IMR-90 (cell line): ENCODE data around the gene COL8A1. TPM values are rescaled to one million over a fixed set of nuclear protein-coding genes. Genes with fewer than 3 reads are reported as not detected.

Experiments used
- ATAC-seq: fragments of 200-7000 bp; cut with Tn5 transposase; 2 replicates; pipeline ENCODE4 v1.9.1; 2020; ENCODE audit warnings: low read depth, mild to moderate bottlenecking, moderate library complexity
- BruUV-seq: library from RNA; stranded (reverse); fragments of 400-500 nt; replicated peaks from 2 replicates; lab custom pipeline; 2021; lab: Mats Ljungman, UMichigan
- CTCF ChIA-PET: fragments of 300-600 bp; formaldehyde crosslinking; extraction: SDS; loops from one replicate; lab custom pipeline; 2021; ENCODE audit warnings: antibody characterized with exemption; lab: Yijun Ruan, JAX
- POLR2A ChIA-PET: fragments of 300-600 bp; sonication (Branson Sonifier 250); formaldehyde crosslinking; loops from one replicate; lab custom pipeline; 2022; ENCODE audit warnings: antibody characterized with exemption; ENCODE audit not compliant: unreplicated experiment; lab: Charles Lee
- DNase-seq: peaks from one replicate; pipeline ENCODE4 v3.0.0; 2013
- H2AFZ ChIP-seq: replicated peaks from 2 replicates; pipeline ENCODE3; 2013; ENCODE audit warnings: low read length, mild to moderate bottlenecking; ENCODE audit not compliant: poor library complexity
- H2AK5ac ChIP-seq: 2 replicates; pipeline ENCODE4 v1.6.1; 2013; ENCODE audit warnings: low read depth, low read length, inconsistent platforms
- H2AK9ac ChIP-seq: replicated peaks from 2 replicates; pipeline ENCODE3; 2013; ENCODE audit warnings: mild to moderate bottlenecking, low read depth, low read length, moderate library complexity; ENCODE audit not compliant: poor library complexity
- H2BK120ac ChIP-seq: 2 replicates; pipeline ENCODE4 v1.6.1; 2013; ENCODE audit warnings: low read depth, low read length, inconsistent platforms
- H2BK15ac ChIP-seq: 3 replicates; pipeline ENCODE4 v1.6.1; 2013; ENCODE audit warnings: low read depth, low read length, inconsistent platforms
- H2BK20ac ChIP-seq: 2 replicates; pipeline ENCODE4 v1.6.1; 2013; ENCODE audit warnings: low read depth, mild to moderate bottlenecking, inconsistent platforms, low read length, moderate library complexity
- H2BK5ac ChIP-seq: 2 replicates; pipeline ENCODE4 v1.6.1; 2013; ENCODE audit warnings: mild to moderate bottlenecking, low read depth, low read length, inconsistent platforms; ENCODE audit not compliant: poor library complexity, severe bottlenecking
- H3K14ac ChIP-seq: replicated peaks from 2 replicates; pipeline ENCODE4 v1.6.1; 2013; ENCODE audit warnings: low read depth, low read length, inconsistent platforms
- H3K18ac ChIP-seq: 2 replicates; pipeline ENCODE4 v1.6.1; 2013; ENCODE audit warnings: low read depth, low read length, control low read depth
- H3K23ac ChIP-seq: 2 replicates; pipeline ENCODE4 v1.6.1; 2013; ENCODE audit warnings: low read depth, low read length, inconsistent platforms
- H3K27ac ChIP-seq: 2 replicates; pipeline ENCODE4 v1.5.1; 2013; ENCODE audit warnings: mild to moderate bottlenecking, control low read depth, low read length; ENCODE audit not compliant: insufficient read depth
- H3K27me3 ChIP-seq: 2 replicates; pipeline ENCODE4 v1.6.1; 2013; ENCODE audit warnings: low read length; ENCODE audit not compliant: control insufficient read depth, insufficient read depth
- H3K36me3 ChIP-seq: 2 replicates; pipeline ENCODE4 v1.6.1; 2013; ENCODE audit warnings: low read length, mixed read lengths; ENCODE audit not compliant: control insufficient read depth, insufficient read depth
- H3K4ac ChIP-seq: 2 replicates; pipeline ENCODE4 v1.6.1; 2013; ENCODE audit warnings: low read depth, low read length, inconsistent platforms
- H3K4me1 ChIP-seq: 2 replicates; pipeline ENCODE4 v1.6.1; 2013; ENCODE audit warnings: low read length, mixed read lengths; ENCODE audit not compliant: control insufficient read depth, insufficient read depth
- H3K4me2 ChIP-seq: 2 replicates; pipeline ENCODE4 v1.6.1; 2013; ENCODE audit warnings: low read depth, mild to moderate bottlenecking, control low read depth, low read length, moderate library complexity
- H3K4me3 ChIP-seq: 2 replicates; pipeline ENCODE4 v1.5.1; 2013; ENCODE audit warnings: low read depth, mild to moderate bottlenecking, control low read depth, low read length, moderate library complexity; ENCODE audit not compliant: insufficient read depth
- H3K56ac ChIP-seq: 2 replicates; pipeline ENCODE4 v1.6.1; 2013; ENCODE audit warnings: low read length, inconsistent platforms; ENCODE audit not compliant: insufficient read depth; ENCODE audit errors: extremely low read depth
- H3K79me1 ChIP-seq, 2 experiments: 2 replicates each; pipeline ENCODE4 v1.6.1; 2013; ENCODE audit warnings: low read length in 2 of 2, inconsistent platforms in 1 of 2, low read depth in 1 of 2
- H3K9ac ChIP-seq: 2 replicates; pipeline ENCODE4 v1.6.1; 2013; ENCODE audit warnings: low read depth, low read length, control low read depth
- H3K9me1 ChIP-seq: 2 replicates; pipeline ENCODE4 v1.6.1; 2013; ENCODE audit warnings: low read length, inconsistent platforms; ENCODE audit not compliant: insufficient read depth
- H3K9me3 ChIP-seq: 2 replicates; pipeline ENCODE4 v1.6.1; 2013; ENCODE audit warnings: low read length; ENCODE audit not compliant: control insufficient read depth, insufficient read depth
- H4K20me1 ChIP-seq: 2 replicates; pipeline ENCODE4 v1.6.1; 2013; ENCODE audit warnings: low read length, inconsistent platforms; ENCODE audit not compliant: insufficient read depth
- H4K5ac ChIP-seq: 2 replicates; pipeline ENCODE4 v1.6.1; 2013; ENCODE audit warnings: mild to moderate bottlenecking, low read depth, low read length, control low read depth
- H4K8ac ChIP-seq, 2 experiments: 2 replicates each; pipeline ENCODE4 v1.6.1; 2013; ENCODE audit warnings: low read depth in 2 of 2, low read length in 2 of 2, control low read depth in 1 of 2, inconsistent platforms in 1 of 2
- H4K91ac ChIP-seq: 2 replicates; pipeline ENCODE4 v1.6.1; 2013; ENCODE audit warnings: low read depth, low read length, inconsistent platforms; ENCODE audit not compliant: insufficient read depth
- BHLHE40 ChIP-seq: fragments of 150-350 bp; IDR thresholded peaks from 2 replicates; pipeline ENCODE4 v1.6.1; 2016; ENCODE audit warnings: mild to moderate bottlenecking, low read depth, low read length
- CEBPB ChIP-seq: IDR thresholded peaks from 2 replicates; pipeline ENCODE4 v1.6.1; 2012; ENCODE audit warnings: low read depth, low read length, improper control_type of control experiment
- CTCF ChIP-seq: conservative IDR thresholded peaks from 2 replicates; pipeline ENCODE4 v1.5.1; 2012; ENCODE audit warnings: mild to moderate bottlenecking, low read depth, low read length, improper control_type of control experiment
- FOS ChIP-seq: fragments of 150-350 bp; IDR thresholded peaks from 2 replicates; pipeline ENCODE4 v1.6.1; 2016; ENCODE audit warnings: low read depth, low read length
- MAFK ChIP-seq: IDR thresholded peaks from 2 replicates; pipeline ENCODE4 v1.6.1; 2012; ENCODE audit warnings: low read depth, low read length, improper control_type of control experiment
- MXI1 ChIP-seq: IDR thresholded peaks from 2 replicates; pipeline ENCODE4 v1.6.1; 2012; ENCODE audit warnings: low read depth, mild to moderate bottlenecking, low read length, moderate library complexity, borderline replicate concordance
- NFE2L2 ChIP-seq: fragments of 150-350 bp; IDR thresholded peaks from 2 replicates; pipeline ENCODE4 v1.6.1; 2016; ENCODE audit warnings: low read depth, mild to moderate bottlenecking, low read length
- POLR2A ChIP-seq: IDR thresholded peaks from 2 replicates; pipeline ENCODE4 v1.6.1; 2012; ENCODE audit warnings: mild to moderate bottlenecking, low read depth, low read length
- RAD21 ChIP-seq: IDR thresholded peaks from 2 replicates; pipeline ENCODE4 v1.6.1; 2012; ENCODE audit warnings: low read length, improper control_type of control experiment
- RCOR1 ChIP-seq: IDR thresholded peaks from 2 replicates; pipeline ENCODE4 v1.6.1; 2012; ENCODE audit warnings: mild to moderate bottlenecking, low read length, improper control_type of control experiment; ENCODE audit not compliant: insufficient replicate concordance
- RFX5 ChIP-seq: IDR thresholded peaks from 2 replicates; pipeline ENCODE4 v1.8.0; 2012; ENCODE audit warnings: low read depth, mild to moderate bottlenecking, low read length, moderate library complexity
- SMC3 ChIP-seq: fragments of 150-350 bp; IDR thresholded peaks from 2 replicates; pipeline ENCODE4 v1.6.1; 2016; ENCODE audit warnings: low read depth, mild to moderate bottlenecking, antibody characterized with exemption, low read length, moderate library complexity
- USF2 ChIP-seq: fragments of 150-350 bp; IDR thresholded peaks from 2 replicates; pipeline ENCODE4 v1.6.1; 2017; ENCODE audit warnings: mild to moderate bottlenecking, antibody characterized with exemption, low read length, low read depth
- WGBS, 2 experiments: methylation state at CpG; one replicate each; pipeline versions ENCODE4 v1.1.5 to v1.1.7; 2013; ENCODE audit warnings: missing lambda C conversion rate in 2 of 2; ENCODE audit not compliant: insufficient read length in 1 of 2; ENCODE audit errors: extremely low coverage in 2 of 2; 5-methylcytosine and 5-hydroxymethylcytosine counted together
- dilution Hi-C: fragments of 300-500 bp; cut with HindIII; formaldehyde crosslinking; loops from one replicate; pipeline ENCODE4 v1.14.3; 2018; ENCODE audit warnings: low sequenced_read_pairs; ENCODE audit not compliant: unreplicated experiment
- in situ Hi-C: fragments of 300-500 bp; cut with MboI; formaldehyde crosslinking; loops from 3 replicates; pipeline ENCODE4 v1.14.3; 2019; ENCODE audit warnings: low sequenced_read_pairs, inconsistent platforms, mixed read lengths
- intact Hi-C: fragments of 100-400 bp; cut with micrococcal nuclease; formaldehyde crosslinking; loops from 2 replicates; pipeline ENCODE4 v1.10.0; 2022
- polyA plus RNA-seq, 3 experiments: library from polyadenylated mRNA; depleted of rRNA; stranded (reverse); fragments of >200 nt; gene quantifications; 2 replicates each; pipeline ENCODE4 v1.2.3, GENCODE V29; 2012; ENCODE audit warnings: low replicate concordance in 1 of 3
- total RNA-seq: library from RNA; depleted of rRNA; stranded (reverse); fragments of >200 nt; gene quantifications from 2 replicates; pipeline ENCODE4 v1.2.3, GENCODE V29; 2012

Gene COL8A1
- total and polyA plus RNA-seq, 2 of the 4 experiments (the other 2 are of a cell fraction): 119 to 151 TPM

GRCh38 chr3:99721633-99722007 lies 83.2 kb downstream of the COL8A1 start (continued):
- TF ChIP-seq CTCF (no peak), CEBPB (no peak), RCOR1 (no peak), BHLHE40 (no peak)

GRCh38 chr3:99724276-99724675 lies 85.9 kb downstream of the COL8A1 start:
- Histone ChIP-seq H3K27ac (no peak overlapping the region), H2AK9ac (no peak overlapping the region), H3K79me1 (no peaks in the 10 kb centered on the region; a peak in 2 of 4 replicates), H3K4ac (no peak overlapping the region), H4K8ac (no peak overlapping the region), H3K18ac (no peak overlapping the region), H3K9me3 (no peaks in the 10 kb centered on the region), H3K9ac (no peak overlapping the region), H2BK5ac (no peak overlapping the region), H3K23ac (no peak overlapping the region), H4K91ac (no peak overlapping the region), H3K4me3 (no peak overlapping the region), H2BK120ac (no peak overlapping the region), H3K14ac (no peak overlapping the region), H2BK15ac (no peak overlapping the region), H2AK5ac (no peak overlapping the region), H3K4me1 (peaks cover 11% of the 10 kb centered on the region), H3K4me2 (no peak overlapping the region), H4K20me1 (no peaks in the 10 kb centered on the region), H2AFZ (no peak overlapping the region), H3K9me1 (peaks cover 5% of the 10 kb centered on the region; the same call in 1 of the 2 replicates), H2BK20ac (no peak overlapping the region), H3K27me3 (no peaks in the 10 kb centered on the region), H4K5ac (no peak overlapping the region), H3K36me3 (no peaks in the 10 kb centered on the region), H3K56ac (no peak overlapping the region)
- in situ Hi-C loops: no loop called here
- 17% methylated on average over 1 of the region's 1 CpG; no CpG with 5 or more reads in 1 of the 2 experiments for WGBS, 2 experiments
- intact Hi-C loops: no loop called here
- BruUV-seq: no TSS peak
- dilution Hi-C loops: no loop called here
- ATAC-seq: no peak; the same call in 1 of the 2 replicates
- ChIA-PET POLR2A (no interaction called here), CTCF (interaction anchor here (0.6 kb wide), 1 partner anchor 568 kb away, joined by 13 read pairs; no protein-coding TSS in a partner anchor)
- no peak for DNase-seq
- no peak for TF ChIP-seq CTCF
- TF ChIP-seq BHLHE40: no peak
- no peak for TF ChIP-seq MXI1
- no peak for TF ChIP-seq MAFK
- no peak for TF ChIP-seq RFX5
- TF ChIP-seq FOS: no peak
- no peak for TF ChIP-seq CEBPB
- no peak for TF ChIP-seq USF2
- no peak for TF ChIP-seq NFE2L2
- TF ChIP-seq SMC3: no peak
- TF ChIP-seq POLR2A: no peak
- TF ChIP-seq RCOR1: no peak
- no peak for TF ChIP-seq RAD21
